NCI-H524 (cell line): ENCODE data around the gene RAB40C.
A peak's percentile ranks its signal among the peaks of the same experiment; 100 is the strongest.

Experiments used
- DNase-seq, 2 experiments: peaks; one replicate each; lab custom pipeline; 2025; lab: John Stamatoyannopoulos, UW

The RAB40C gene, protein sequence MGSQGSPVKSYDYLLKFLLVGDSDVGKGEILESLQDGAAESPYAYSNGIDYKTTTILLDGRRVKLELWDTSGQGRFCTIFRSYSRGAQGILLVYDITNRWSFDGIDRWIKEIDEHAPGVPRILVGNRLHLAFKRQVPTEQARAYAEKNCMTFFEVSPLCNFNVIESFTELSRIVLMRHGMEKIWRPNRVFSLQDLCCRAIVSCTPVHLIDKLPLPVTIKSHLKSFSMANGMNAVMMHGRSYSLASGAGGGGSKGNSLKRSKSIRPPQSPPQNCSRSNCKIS

DNA sequence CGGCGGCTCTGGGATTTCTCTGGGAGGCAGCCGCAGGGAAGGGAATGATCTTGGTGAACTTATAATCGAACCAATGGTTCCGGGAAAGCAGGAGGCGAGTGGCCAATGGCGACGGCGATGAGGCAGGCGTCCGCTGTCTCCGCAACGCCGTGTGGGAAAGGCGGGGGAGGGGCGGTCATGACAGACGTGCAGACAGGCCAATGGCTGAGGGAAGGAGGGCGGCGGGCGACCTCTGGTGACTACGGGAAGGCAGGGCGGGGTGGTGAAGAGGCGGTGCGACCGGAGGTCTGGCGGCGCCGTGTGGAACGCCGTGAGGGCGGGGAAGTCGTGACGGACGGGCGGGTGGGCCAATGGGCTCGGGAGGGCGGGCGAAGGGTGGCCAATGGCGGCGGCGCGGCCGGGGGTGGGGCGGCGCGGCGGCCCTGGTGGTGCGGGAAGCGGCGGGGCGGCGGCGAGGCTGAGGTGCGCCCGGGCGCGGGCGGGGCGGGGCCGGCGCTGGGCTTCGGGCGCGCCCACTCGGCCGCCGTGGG lies at the start of gene RAB40C:
Gene RAB40C (plus strand): TSS at position 409 of the 530 bp plus-strand sequence. CDS start 226 bp downstream, outside the sequence.
- peak; percentile 97 for DNase-seq

GRCh38 chr16:540645-541340 lies 49.1 kb upstream of the RAB40C start:
- no peak for DNase-seq

- no peak for DNase-seq
Measured at GRCh38 chr16:543301-544164, 46.3 kb upstream of the RAB40C start.

GRCh38 chr16:544517-544916 lies 45.3 kb upstream of the RAB40C start:
- DNase-seq, result no peak

DNA sequence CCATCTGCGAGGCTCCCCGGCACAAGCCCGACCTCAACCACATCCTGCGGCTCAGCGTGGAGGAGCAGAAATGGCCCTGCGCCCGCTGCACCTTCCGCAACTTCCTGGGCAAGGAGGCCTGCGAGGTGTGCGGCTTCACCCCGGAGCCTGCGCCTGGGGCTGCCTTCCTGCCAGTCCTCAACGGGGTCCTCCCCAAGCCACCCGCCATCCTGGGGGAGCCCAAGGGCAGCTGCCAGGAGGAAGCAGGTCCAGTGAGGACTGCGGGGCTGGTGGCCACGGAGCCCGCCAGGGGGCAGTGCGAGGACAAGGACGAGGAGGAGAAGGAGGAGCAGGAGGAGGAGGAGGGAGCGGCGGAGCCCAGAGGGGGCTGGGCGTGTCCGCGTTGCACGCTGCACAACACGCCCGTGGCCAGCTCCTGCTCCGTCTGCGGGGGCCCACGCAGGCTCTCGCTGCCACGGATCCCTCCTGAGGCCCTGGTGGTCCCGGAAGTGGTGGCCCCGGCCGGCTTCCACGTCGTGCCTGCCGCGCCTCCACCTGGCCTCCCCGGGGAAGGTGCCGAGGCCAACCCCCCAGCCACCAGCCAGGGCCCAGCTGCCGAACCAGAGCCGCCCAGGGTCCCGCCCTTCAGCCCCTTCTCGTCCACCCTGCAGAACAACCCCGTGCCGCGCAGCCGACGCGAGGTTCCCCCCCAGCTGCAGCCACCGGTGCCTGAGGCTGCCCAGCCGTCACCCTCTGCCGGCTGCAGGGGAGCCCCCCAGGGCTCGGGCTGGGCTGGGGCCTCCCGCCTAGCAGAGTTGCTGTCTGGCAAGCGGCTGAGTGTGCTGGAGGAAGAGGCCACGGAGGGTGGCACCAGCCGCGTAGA lies 42.7 kb upstream of the RAB40C start:
- no peak for DNase-seq

GRCh38 chr16:548586-548985 lies 41.3 kb upstream of the RAB40C start:
- no peak for DNase-seq

GRCh38 chr16:549544-550263 lies 40.2 kb upstream of the RAB40C start:
- DNase-seq, result no peak

- no peak for DNase-seq
Measured at GRCh38 chr16:551210-551609, 38.7 kb upstream of the RAB40C start.

DNA sequence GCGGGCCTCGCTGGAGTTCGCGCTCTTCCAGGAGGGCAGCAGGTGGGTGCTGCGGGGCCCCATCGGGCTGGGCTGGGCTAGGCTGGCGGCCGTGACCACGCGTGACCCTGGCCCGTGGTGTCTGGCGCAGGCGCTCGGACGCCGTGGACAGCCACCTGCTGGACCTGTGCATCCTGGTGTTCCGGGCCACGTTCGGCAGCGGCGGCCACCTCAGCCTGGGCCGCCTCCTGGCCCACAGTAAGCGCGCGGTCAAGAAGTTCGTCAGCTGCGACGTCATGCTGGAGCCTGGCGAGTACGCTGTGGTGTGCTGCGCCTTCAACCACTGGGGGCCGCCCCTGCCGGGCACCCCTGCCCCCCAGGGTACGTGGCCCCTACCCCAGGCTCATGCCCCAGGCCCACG lies 37.7 kb upstream of the RAB40C start:
- no peak for DNase-seq

DNA sequence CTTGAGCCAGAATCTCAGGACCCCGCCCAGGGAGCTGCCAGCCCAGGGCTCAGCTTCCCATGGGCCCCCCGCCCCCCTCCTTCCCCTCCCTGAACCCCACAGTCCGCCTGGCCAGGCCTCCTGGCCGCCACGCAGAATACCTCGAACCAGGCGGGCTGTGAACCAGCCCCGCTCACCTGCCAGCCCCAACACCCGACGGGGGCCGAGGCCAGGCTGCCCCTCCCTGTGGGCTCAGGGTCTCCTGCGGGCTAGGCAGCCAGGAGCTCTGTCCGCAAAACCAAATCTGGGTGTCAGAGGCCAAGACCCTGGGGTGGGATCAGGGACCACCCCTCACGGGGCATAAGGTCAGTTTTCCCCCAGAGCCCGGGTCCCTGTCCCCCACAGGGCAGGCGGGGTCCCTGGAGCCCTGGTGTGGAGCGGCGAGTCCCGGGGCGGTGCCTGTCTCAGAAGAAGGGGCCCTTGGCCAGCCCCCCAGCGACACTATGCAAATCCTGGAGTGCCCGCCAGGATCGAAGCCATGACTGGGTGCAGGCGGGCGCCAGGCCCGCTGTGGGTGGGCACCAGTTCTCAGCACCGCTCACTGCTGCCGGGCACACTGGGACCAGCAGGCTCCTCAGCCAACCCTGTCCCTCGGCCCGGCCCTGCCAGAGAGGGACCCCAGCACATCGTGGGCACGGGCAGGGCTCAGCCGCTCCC lies 36.1 kb upstream of the RAB40C start:
- DNase-seq, result no peak

GRCh38 chr16:554297-554621 lies 35.6 kb upstream of the RAB40C start:
- DNase-seq, result no peak

DNA sequence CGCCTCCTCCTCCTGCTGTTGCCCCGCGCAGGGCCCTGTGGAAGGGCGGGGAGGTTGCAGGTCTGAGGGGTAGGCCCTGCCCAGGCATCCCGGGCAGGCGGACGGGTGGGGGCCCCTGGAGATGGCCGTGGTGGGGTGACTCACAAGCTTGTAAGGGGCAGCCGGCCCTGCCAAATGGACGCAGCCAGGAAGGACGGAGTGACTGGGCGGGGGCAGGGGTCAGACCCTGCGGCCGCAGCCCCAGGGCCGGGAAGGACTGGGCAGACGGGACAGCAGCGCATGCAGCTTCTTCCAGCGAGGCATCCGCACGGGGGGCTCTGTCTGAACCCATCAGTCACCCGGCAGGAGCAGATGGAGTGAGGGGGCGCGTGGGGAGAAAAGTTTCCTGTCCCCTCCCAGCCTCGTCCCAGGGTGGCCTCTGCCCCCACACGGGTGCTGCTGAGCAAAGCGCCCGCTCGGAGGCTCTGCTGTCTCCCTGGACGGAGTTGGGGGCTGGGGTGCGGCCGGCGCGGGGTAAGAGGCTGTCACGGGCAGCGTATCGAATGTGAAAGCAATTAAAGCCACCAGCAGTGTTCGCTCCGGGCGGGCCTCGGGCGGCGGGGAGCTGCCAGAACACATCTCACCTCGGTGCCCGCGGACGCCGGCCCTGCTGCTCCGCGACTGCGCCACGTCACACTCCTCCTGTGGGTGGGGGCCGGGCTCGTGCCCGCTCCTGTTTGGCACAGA lies 35.1 kb upstream of the RAB40C start:
- DNase-seq, result no peak

DNA sequence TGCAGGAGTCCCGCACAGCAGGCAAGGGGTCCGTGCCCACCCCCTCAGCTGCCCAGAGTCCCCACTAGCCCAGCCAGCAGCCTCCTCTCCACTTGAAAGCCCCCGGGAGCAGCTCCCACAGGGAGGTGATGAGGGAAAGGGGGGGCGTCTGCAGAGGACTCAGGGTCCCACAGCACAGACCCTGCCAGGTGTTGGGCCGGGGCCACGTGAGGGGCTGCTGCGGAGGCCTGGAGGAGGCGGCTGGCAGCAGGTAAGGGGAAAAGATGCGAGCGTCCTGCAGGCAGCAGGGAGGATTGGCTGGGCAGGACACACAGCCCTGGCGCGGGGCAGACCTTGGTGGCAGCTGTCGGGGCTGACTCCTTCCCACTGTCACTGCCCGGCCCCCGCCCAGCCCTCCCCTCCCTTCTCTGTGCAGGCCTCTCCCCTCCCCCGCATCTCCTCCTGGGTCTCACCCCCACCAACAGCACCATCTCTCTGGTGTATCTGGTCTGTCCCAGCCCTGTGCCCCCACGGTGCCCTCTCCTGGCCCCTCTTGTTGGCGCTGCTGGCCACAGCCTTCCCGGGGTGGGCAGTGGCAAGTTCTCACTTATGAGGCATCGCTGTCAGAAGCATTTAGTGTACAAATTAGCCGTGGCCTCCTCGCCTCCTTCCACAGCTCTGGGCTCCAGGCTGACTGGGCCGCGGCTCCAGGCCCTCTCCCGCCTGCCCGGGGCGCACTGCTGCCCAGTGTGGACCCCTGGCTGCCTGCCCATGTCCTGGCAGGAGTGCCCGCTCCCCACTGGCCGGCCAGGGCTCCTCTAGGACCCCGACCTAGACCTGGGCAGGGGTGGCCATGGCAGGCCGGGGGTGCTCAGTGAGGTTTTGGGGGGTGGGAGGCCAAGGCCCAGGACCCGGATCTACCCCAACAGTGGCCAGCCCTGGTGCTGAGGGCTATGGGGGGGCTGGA lies 34.1 kb upstream of the RAB40C start:
- DNase-seq, result no peak

DNA sequence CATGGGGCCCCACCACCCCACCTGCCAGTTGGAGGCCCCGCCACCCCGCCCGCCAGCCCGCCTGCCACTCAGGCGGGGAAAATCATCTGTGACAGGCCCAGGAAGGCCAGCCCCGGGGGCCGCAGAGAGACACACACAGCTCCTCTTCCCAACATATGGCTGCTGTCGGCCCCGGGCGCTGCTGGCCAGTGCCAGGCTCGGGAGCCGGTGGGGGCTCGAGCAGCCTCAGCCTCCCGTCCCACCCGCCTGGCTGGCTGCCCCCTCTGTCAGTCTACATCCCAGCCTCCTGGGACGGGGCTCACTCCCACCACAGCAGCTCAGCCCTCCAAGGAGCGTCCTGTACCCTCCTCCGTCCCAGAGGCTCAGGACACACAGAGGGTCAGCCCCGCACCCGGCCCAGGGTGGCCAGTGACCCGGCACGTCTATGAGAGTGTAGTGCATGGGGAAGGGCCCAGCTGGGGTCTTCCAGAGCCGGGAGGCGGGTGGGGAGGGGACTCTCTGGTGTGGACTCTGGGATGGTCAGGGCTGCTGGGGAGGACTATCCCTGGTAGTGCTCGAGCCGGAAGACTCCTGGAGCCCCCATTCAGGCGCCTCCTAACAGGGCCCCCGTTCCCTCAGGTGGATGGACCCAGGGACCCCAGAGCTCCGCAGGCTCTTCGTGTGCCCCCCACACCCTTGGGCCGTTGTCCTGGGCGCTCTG lies 33.2 kb upstream of the RAB40C start:
- DNase-seq, result no peak

DNA sequence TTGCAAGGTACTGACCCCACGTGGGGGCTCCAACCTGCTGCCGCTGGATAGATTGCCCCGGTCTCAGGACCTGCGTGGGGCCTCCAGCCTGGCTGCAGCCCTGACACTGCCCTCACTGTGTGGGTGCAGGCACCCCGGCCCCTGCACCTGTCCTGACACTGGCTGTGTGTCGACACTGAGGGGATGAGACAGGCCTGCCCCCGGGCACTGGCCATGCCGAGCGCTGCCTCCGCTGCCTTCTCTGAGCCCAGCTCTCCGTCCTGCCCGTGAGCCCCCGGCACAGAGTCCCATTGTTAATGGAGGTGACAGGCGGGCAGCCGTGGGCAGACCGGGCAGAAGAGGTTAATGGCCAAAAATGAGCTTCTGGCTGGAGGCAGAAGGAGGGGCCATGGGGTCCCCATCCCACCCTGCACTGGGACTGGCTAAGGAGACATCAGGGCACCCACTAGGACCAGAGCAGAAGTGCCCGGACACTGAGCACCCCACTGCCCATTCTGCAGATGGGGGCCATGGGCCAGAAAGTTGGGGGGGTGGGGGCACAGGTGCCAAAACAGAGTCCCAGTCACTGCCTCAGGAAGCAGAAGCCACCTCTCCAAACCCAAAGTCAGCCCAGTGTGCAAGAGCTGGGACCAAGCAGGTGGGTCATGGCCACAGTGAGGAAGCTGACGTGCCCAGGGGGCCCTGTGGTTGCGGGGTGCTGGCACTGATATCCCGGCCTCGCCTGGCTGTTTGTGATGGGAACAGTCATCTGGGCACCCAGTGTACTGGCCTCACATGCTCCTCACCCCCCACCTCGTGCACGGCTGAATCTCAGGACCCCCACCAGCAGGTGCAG lies 32.2 kb upstream of the RAB40C start:
- DNase-seq, result no peak

DNA sequence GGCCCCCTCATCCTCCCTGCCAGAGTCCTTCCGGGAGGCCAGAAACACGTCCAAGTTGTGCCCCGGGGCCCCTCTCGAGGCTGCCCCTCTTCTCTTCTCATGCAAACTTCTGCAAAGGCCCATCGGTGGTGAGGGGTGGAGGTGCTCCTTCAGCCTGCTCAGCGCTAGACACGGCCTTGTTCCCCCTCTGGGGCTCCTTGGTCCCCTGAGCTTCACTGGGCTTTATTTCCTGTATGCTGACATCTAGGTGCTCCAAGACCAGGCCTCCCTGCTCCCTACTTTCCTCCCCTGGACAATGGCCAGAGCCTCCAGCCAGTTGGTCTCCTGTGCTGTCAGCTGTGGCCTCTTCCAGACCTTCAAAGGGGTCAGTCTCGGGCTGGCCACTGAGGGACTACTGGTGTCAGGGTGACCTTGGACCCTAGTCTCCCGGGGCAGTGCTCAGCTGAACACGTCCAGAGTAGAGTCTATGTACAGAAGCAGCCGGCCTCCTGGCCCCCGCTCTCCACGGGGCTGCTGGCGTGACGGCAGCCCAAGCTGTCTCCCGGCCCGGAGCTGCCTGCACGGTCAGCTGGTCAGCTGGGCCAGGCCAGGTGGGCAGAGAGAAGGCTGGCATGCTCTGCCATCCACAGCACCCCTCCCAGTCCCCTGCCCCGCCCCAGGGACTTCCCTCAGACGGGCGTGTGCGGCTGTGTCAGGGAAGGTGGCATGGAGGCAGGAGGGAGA lies 31.4 kb upstream of the RAB40C start:
- no peak for DNase-seq
